HFF-Myc (cell line): ENCODE measurements around the gene TECPR1.
A peak's percentile ranks its signal among the peaks of the same experiment; 100 is the strongest.

ENCODE experiments used
- DNase-seq: peaks from one replicate; pipeline ENCODE4 v3.0.0-alpha.2; 2011; ENCODE audit warnings: low read depth; ENCODE audit errors: extremely low read depth
- H3K4me3 ChIP-seq: replicated peaks from 2 replicates; pipeline ENCODE4 v1.5.1; 2011; ENCODE audit warnings: low read depth, mild to moderate bottlenecking, control low read depth, low read length
- TF ChIP-seq, protein P1 (sequence below): IDR thresholded peaks from 2 replicates; pipeline ENCODE4 v1.5.1; 2012; ENCODE audit warnings: mild to moderate bottlenecking, low read depth, low read length, control low read depth; ENCODE audit errors: missing control alignments

Gene TECPR1

DNA sequence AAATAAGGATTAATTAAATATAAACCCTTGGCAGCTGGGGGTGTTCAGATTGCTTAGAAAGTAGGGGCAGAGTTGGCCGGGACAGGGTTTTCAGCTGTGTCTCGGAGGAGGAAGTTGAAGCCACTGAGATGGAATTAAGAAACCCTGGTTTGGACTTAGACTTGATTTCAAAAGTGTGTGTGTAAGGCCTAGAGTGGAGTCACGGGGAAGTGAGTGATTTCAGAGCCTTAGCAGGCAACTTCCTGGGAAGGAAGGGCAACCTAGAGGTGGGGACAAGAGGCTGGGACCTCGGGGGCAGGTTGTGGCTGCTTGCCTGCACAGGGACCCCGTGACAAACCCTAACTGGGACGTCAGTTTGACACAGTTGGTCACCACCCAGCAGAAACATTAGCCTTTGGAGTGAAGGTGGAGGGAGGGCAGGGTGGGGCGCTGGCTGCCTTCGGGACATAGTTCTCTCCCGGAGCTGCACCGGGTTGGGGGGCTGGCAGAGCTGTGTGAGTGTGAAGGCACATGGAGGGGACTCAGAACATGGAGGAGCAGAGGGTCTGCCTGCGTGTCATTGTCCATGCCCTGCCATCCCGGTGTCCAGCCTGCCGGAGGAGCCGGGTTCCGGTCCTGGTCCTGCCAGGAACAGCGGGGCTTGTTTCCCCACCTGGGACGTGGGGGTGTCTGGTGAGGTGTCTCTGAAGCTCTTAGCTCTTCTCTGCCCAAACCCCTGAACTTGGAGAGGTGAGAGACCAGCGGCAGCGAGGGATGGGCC lies 31.3 kb upstream of the TECPR1 start:
- TF ChIP-seq, protein P1, sequence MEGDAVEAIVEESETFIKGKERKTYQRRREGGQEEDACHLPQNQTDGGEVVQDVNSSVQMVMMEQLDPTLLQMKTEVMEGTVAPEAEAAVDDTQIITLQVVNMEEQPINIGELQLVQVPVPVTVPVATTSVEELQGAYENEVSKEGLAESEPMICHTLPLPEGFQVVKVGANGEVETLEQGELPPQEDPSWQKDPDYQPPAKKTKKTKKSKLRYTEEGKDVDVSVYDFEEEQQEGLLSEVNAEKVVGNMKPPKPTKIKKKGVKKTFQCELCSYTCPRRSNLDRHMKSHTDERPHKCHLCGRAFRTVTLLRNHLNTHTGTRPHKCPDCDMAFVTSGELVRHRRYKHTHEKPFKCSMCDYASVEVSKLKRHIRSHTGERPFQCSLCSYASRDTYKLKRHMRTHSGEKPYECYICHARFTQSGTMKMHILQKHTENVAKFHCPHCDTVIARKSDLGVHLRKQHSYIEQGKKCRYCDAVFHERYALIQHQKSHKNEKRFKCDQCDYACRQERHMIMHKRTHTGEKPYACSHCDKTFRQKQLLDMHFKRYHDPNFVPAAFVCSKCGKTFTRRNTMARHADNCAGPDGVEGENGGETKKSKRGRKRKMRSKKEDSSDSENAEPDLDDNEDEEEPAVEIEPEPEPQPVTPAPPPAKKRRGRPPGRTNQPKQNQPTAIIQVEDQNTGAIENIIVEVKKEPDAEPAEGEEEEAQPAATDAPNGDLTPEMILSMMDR = no peak
- H3K4me3 ChIP-seq = peak overlapping the region; percentile 79
- no peak for DNase-seq

DNA sequence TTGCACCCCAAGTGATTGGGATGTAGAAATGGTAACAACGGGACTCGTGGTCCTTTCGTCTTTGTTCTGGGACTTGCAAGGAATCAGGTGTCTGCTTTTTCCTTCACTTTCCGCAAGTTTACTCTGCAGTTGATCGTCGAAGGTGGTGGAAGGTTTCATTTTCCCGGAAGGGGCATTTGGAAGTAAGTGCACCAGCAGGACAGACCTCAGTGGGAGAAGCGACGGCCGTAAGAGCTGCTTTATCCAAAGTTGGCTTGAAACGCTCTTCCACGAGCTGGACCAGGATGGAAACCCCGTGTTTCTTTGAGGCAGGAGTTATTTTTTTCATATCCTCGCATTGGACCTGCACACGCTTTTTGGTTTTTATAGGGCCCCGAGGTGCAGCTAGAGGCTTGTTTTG lies 30.7 kb upstream of the TECPR1 start:
- TF ChIP-seq, protein P1 = no peak
- peak overlapping the region; percentile 79 for H3K4me3 ChIP-seq
- DNase-seq = no peak

DNA sequence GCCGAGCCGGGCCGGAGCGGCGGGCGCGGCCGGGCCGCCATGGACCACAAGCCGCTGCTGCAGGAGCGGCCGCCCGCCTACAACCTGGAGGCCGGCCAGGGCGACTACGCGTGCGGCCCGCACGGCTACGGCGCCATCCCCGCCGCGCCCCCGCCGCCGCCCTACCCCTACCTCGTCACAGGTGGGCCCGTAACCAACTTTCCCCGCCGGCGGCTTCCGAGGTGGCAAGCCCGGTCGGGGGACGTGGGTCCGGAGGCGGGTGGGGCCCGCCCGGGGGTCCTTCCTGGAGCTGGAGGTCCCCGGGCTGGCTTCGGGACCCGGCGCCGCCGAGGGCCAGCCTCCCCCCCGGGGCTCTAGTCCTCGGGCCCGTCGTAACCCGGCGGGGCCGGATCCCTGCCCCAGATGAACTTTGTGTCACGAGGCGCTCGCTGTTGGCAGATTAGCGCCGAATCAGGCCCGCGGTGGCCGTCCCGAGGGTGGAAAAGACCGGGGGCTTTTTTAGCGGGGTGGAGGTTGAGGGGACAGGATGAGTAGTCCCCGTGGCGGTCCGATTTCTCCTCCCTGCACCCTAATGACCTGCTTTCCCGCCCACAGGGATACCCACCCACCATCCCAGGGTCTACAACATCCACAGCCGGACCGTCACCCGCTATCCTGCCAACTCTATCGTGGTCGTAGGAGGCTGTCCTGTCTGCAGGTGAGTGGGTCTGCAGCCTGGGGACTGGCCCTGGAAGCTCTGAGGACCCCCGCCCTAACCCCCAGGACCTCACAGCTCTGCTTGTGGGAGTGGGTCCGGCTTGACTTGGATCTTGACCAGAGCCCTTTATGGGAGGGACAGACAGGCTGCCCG lies 29.9 kb upstream of the TECPR1 start:
- H3K4me3 ChIP-seq = peak overlapping the region; percentile 79
- TF ChIP-seq, protein P1 = no peak
- DNase-seq = no peak

DNA sequence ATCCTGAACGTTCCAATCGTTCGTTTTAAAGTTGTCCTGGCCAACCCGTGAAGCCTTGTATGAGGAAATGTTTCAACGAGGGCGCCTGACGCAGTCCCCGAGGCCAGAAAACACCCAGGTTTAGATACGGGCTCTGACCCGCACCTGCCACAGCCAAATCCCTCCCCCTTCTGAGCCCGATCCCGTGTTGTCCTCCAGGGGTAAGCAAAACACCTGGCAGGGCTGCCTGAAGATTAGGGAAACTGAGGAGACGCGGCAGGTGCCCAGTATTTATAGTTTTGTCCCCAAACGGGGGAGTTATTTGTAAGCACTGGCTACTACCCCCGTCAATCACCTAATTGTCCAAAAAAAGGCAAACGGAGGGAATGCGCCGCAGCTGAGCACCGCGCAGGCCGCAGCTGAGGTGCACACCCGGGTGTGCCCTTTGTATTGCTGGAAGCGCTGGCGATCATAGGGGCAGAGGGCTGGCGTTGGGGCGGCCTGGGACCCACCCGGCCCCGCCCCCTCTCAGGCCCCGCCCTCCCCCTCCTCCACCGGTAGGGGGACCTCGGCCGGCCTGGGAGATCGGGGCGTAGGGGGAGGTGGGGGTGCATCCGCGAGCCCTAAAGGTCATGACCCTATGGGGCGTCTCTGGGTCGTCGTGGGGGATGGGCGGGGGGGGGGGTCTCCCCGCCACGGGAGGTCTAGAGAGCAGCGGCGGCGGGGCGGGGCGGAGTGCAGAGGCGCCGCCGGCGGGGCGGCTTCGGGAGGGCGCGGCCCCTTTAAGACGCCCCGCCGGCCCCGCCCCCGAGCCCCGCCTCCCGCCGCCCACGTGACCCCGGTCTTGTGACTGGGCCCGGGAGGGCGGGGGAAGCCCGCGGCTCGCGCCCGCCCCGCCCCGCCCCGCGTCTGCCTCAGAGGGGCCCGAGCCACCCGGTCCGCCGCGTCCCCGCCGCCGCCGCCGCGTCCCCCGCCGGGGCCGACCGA lies 29.0 kb upstream of the TECPR1 start, which contains the start of gene BRI3:
TSS of gene BRI3 (plus strand) at position 896 of the 966 bp plus-strand sequence. CDS start 110 bp downstream, outside the sequence.
- peak within 1 kb of the TSS; percentile 79 for H3K4me3 ChIP-seq
- TF ChIP-seq, protein P1 = no peak
- no peak for DNase-seq

DNA sequence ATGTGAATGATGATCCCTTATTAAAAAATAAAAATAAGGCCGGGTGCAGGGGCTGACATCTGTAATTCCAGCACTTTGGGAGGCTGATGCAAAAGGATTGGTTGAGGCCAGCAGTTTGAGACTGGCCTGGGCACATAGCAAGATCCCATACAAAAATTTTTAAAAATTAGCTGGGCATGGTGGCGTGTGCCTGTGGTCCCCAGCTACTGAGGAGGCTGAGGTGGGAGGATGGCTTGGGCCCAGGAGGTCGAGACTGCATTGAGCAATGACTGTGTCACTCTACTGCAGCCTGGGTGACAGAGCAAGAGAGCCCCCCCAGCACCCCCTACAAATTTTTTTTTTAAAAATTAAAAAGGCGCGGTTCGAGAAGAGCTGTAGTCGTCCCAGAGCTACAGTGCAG lies 28.3 kb upstream of the TECPR1 start:
- H3K4me3 ChIP-seq = no peak overlapping the region
- DNase-seq = no peak

DNA sequence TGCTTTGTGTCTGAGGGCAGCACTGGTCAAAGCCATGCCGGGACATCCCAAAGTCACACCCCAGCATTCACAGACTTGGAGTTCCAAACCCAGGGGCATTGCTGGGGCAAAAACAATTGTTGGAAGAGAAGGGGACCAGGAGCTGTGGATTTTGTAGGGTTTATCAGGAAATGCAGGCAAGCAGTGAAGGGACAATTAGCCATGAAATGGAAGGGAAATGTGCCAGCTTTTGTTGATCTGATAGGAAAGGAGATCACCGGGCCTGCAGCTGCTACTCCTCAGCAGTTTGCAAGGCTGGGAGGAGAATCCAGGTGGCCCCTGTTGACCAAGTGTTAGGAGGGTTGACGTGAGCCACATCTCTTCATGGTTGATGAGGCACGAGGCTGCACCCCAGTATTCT lies 26.9 kb upstream of the TECPR1 start:
- no peak overlapping the region for H3K4me3 ChIP-seq
- DNase-seq = no peak
- TF ChIP-seq, protein P1 = no peak

More for the DNA sequence above, 28.3 kb upstream of the TECPR1 start:
- TF ChIP-seq, protein P1 = no peak
